ENCODE results near the gene FGF14.

Gene FGF14

GRCh38 chr13:101785858-101786257, 616.0 kb downstream of the FGF14 start:
- Histone ChIP-seq H3K9ac (no peak overlapping the region), H3K4me1 (no peaks in the 10 kb centered on the region), H3K4me2 (ENCODE audit: low read length) (no peak overlapping the region), H3K27ac (no peak overlapping the region), H3K9me3 (ENCODE audit: control insufficient read depth, low read length) (no peaks in the 10 kb centered on the region), H3K27me3 (ENCODE audit: control insufficient read depth, insufficient read depth, low read length) (no peaks in the 10 kb centered on the region), H3K79me2 (no peaks in the 10 kb centered on the region), H2AFZ (no peak overlapping the region), H3K36me3 (ENCODE audit: control insufficient read depth, insufficient read depth, low read length) (no peaks in the 10 kb centered on the region), H3K4me3 (ENCODE audit: low read depth, low read length) (no peak overlapping the region)
- TF ChIP-seq, protein P1, sequence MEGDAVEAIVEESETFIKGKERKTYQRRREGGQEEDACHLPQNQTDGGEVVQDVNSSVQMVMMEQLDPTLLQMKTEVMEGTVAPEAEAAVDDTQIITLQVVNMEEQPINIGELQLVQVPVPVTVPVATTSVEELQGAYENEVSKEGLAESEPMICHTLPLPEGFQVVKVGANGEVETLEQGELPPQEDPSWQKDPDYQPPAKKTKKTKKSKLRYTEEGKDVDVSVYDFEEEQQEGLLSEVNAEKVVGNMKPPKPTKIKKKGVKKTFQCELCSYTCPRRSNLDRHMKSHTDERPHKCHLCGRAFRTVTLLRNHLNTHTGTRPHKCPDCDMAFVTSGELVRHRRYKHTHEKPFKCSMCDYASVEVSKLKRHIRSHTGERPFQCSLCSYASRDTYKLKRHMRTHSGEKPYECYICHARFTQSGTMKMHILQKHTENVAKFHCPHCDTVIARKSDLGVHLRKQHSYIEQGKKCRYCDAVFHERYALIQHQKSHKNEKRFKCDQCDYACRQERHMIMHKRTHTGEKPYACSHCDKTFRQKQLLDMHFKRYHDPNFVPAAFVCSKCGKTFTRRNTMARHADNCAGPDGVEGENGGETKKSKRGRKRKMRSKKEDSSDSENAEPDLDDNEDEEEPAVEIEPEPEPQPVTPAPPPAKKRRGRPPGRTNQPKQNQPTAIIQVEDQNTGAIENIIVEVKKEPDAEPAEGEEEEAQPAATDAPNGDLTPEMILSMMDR (IDR thresholded peaks at IDR 0.05), result no peak

- Histone ChIP-seq H3K4me3 (ENCODE audit: low read depth, low read length) (no peak overlapping the region), H3K36me3 (ENCODE audit: control insufficient read depth, insufficient read depth, low read length) (no peaks in the 10 kb centered on the region), H3K4me1 (no peaks in the 10 kb centered on the region), H3K27me3 (ENCODE audit: control insufficient read depth, insufficient read depth, low read length) (no peaks in the 10 kb centered on the region), H3K9me3 (ENCODE audit: control insufficient read depth, low read length) (no peaks in the 10 kb centered on the region), H3K79me2 (no peaks in the 10 kb centered on the region), H3K9ac (no peak overlapping the region), H3K27ac (no peak overlapping the region), H3K4me2 (ENCODE audit: low read length) (no peak overlapping the region), H2AFZ (no peak overlapping the region)
- TF ChIP-seq, protein P1 (IDR thresholded peaks at IDR 0.05), result no peak
Observed at GRCh38 chr13:101784313-101784712, 617.5 kb downstream of the FGF14 start.

- Histone ChIP-seq H3K4me3 (ENCODE audit: low read depth, low read length) (no peak overlapping the region), H3K4me2 (ENCODE audit: low read length) (no peak overlapping the region), H2AFZ (no peak overlapping the region), H3K9me3 (ENCODE audit: control insufficient read depth, low read length) (no peaks in the 10 kb centered on the region), H3K36me3 (ENCODE audit: control insufficient read depth, insufficient read depth, low read length) (no peaks in the 10 kb centered on the region), H3K27me3 (ENCODE audit: control insufficient read depth, insufficient read depth, low read length) (no peaks in the 10 kb centered on the region), H3K27ac (no peak overlapping the region), H3K4me1 (no peaks in the 10 kb centered on the region), H3K79me2 (no peaks in the 10 kb centered on the region), H3K9ac (no peak overlapping the region)
- TF ChIP-seq, protein P1 (IDR thresholded peaks at IDR 0.05), result no peak
Observed at GRCh38 chr13:101783554-101783953, 618.3 kb downstream of the FGF14 start.

DNA sequence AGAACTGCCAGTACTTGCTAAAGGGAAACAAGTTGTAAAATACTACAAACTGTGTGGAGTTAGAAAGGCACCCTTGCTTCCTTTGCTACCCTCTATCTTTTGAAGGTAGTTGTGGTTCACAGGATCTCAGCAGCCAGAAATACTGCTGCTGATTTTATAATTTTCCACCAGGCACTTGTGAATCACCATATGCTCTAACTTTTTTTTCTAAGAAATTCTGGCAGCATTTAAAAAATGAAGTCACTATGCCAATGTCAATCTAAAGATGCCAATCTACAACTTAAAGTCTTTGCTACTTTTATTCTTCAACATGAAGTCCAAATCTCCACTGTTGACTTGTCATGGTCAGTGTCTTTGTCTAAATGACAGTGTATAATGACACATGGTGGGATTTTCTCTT, 621.6 kb downstream of the FGF14 start:
- Histone ChIP-seq H3K4me1 (no peaks in the 10 kb centered on the region), H3K79me2 (no peaks in the 10 kb centered on the region), H3K9ac (no peak overlapping the region), H3K27ac (no peak overlapping the region), H3K9me3 (ENCODE audit: control insufficient read depth, low read length) (no peaks in the 10 kb centered on the region), H3K27me3 (ENCODE audit: control insufficient read depth, insufficient read depth, low read length) (no peaks in the 10 kb centered on the region), H3K4me3 (ENCODE audit: low read depth, low read length) (no peak overlapping the region), H2AFZ (no peak overlapping the region), H3K36me3 (ENCODE audit: control insufficient read depth, insufficient read depth, low read length) (no peaks in the 10 kb centered on the region), H3K4me2 (ENCODE audit: low read length) (no peak overlapping the region)
- TF ChIP-seq, protein P1 (IDR thresholded peaks at IDR 0.05), result no peak

GRCh38 chr13:101779147-101779546, 622.7 kb downstream of the FGF14 start:
- no peak overlapping the region for H3K4me2 ChIP-seq (ENCODE audit: low read length)
- TF ChIP-seq, protein P1 (IDR thresholded peaks at IDR 0.05), result no peak
- H3K79me2 ChIP-seq, result no peaks in the 10 kb centered on the region
- H3K9me3 ChIP-seq (ENCODE audit: control insufficient read depth, low read length), result no peaks in the 10 kb centered on the region
- no peaks in the 10 kb centered on the region for H3K4me1 ChIP-seq
- H3K9ac ChIP-seq, result no peak overlapping the region
- H3K27me3 ChIP-seq (ENCODE audit: control insufficient read depth, insufficient read depth, low read length), result no peaks in the 10 kb centered on the region
- no peak overlapping the region for H2AFZ ChIP-seq
- no peaks in the 10 kb centered on the region for H3K36me3 ChIP-seq (ENCODE audit: control insufficient read depth, insufficient read depth, low read length)
- H3K27ac ChIP-seq, result no peak overlapping the region
- H3K4me3 ChIP-seq (ENCODE audit: low read depth, low read length), result no peak overlapping the region
